ENCODE data around the gene TRAF4.

- TF ChIP-seq, protein P1, sequence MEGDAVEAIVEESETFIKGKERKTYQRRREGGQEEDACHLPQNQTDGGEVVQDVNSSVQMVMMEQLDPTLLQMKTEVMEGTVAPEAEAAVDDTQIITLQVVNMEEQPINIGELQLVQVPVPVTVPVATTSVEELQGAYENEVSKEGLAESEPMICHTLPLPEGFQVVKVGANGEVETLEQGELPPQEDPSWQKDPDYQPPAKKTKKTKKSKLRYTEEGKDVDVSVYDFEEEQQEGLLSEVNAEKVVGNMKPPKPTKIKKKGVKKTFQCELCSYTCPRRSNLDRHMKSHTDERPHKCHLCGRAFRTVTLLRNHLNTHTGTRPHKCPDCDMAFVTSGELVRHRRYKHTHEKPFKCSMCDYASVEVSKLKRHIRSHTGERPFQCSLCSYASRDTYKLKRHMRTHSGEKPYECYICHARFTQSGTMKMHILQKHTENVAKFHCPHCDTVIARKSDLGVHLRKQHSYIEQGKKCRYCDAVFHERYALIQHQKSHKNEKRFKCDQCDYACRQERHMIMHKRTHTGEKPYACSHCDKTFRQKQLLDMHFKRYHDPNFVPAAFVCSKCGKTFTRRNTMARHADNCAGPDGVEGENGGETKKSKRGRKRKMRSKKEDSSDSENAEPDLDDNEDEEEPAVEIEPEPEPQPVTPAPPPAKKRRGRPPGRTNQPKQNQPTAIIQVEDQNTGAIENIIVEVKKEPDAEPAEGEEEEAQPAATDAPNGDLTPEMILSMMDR (IDR thresholded peaks at IDR 0.05) = no peak
- no peak for TF ChIP-seq POLR2A (IDR thresholded peaks at IDR 0.05)
Measured at GRCh38 chr17:28733346-28733745, 10.5 kb upstream of the TRAF4 start.

Data from transverse colon (tissue), 3 donors.